ENCODE measurements around the gene SFMBT2. TPM values are rescaled to one million over a fixed set of nuclear protein-coding genes. Genes with fewer than 3 reads are reported as not detected.

Gene SFMBT2
- total and polyA plus RNA-seq, 2 of the 13 experiments (the other 11 are each of a cell fraction or from before 2014, with no cell fraction given): 0.01 to 0.02 TPM

- H3K79me2 ChIP-seq (ENCODE audit: insufficient read depth, low read length): no peaks in the 10 kb centered on the region
- TF ChIP-seq, protein P1, sequence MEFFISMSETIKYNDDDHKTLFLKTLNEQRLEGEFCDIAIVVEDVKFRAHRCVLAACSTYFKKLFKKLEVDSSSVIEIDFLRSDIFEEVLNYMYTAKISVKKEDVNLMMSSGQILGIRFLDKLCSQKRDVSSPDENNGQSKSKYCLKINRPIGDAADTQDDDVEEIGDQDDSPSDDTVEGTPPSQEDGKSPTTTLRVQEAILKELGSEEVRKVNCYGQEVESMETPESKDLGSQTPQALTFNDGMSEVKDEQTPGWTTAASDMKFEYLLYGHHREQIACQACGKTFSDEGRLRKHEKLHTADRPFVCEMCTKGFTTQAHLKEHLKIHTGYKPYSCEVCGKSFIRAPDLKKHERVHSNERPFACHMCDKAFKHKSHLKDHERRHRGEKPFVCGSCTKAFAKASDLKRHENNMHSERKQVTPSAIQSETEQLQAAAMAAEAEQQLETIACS (CRISPR knock-in tag; IDR thresholded peaks at IDR 0.05): no peak
- TF ChIP-seq CSRNP1 (CRISPR knock-in tag; IDR thresholded peaks at IDR 0.05): no peak
- TF ChIP-seq HNF1A (IDR thresholded peaks at IDR 0.05; ENCODE audit: low read depth): no peak
- no peak for TF ChIP-seq HNF1A (CRISPR knock-in tag; IDR thresholded peaks at IDR 0.05; ENCODE audit: borderline replicate concordance)
- TF ChIP-seq, protein P2, sequence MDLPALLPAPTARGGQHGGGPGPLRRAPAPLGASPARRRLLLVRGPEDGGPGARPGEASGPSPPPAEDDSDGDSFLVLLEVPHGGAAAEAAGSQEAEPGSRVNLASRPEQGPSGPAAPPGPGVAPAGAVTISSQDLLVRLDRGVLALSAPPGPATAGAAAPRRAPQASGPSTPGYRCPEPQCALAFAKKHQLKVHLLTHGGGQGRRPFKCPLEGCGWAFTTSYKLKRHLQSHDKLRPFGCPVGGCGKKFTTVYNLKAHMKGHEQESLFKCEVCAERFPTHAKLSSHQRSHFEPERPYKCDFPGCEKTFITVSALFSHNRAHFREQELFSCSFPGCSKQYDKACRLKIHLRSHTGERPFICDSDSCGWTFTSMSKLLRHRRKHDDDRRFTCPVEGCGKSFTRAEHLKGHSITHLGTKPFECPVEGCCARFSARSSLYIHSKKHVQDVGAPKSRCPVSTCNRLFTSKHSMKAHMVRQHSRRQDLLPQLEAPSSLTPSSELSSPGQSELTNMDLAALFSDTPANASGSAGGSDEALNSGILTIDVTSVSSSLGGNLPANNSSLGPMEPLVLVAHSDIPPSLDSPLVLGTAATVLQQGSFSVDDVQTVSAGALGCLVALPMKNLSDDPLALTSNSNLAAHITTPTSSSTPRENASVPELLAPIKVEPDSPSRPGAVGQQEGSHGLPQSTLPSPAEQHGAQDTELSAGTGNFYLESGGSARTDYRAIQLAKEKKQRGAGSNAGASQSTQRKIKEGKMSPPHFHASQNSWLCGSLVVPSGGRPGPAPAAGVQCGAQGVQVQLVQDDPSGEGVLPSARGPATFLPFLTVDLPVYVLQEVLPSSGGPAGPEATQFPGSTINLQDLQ (CRISPR knock-in tag; IDR thresholded peaks at IDR 0.05): no peak
- no peak for TF ChIP-seq ZNF530 (CRISPR knock-in tag; IDR thresholded peaks at IDR 0.05; ENCODE audit: low read depth)
- ATAC-seq (no peak), DNase-seq (ENCODE audit: low spot score) (no peak), FAIRE-seq (no peak)
- no peak overlapping the region for H3K4me3 ChIP-seq (replicated peaks in 1 of 3; ENCODE audit: insufficient read depth in 1 of 3, low read depth in 2 of 3, low read length in 3 of 3)
- H3K9ac ChIP-seq (ENCODE audit: insufficient read depth, low read depth, low read length): no peak overlapping the region
- WGBS (ENCODE audit: low lambda C conversion rate): 4% methylated on average over 5 of the region's 5 CpGs
- H2AFZ ChIP-seq (ENCODE audit: low read length): no peak overlapping the region
- H3K4me2 ChIP-seq (ENCODE audit: low read depth, low read length): no peak overlapping the region
- BruUV-seq (replicated peaks): no TSS peak
- H4K20me1 ChIP-seq (ENCODE audit: insufficient read depth, low read length): no peaks in the 10 kb centered on the region
- intact Hi-C loops (cut with micrococcal nuclease; ENCODE audit: unreplicated experiment) (no loop called here), in situ Hi-C loops (cut with HindIII; ENCODE audit: extremely low pct_ligation_motif_present, low pct_unique_long_range_greater_than_20kb) (no loop called here)
- ChIA-PET POLR2A (no interaction called here), CTCF (ENCODE audit: low intra/inter-chr PET ratio, low total read pairs) (no interaction called here)
- no peaks in the 10 kb centered on the region for H3K4me1 ChIP-seq (ENCODE audit: insufficient read depth, low read length)
- H3K27ac ChIP-seq (ENCODE audit: extremely low read length, insufficient read depth, low read length): no peak overlapping the region
- peaks cover 0 to 8% of the 10 kb centered on the region in 2 experiments; a peak in 1 of 5 replicates for H3K27me3 ChIP-seq (ENCODE audit: control insufficient read depth in 1 of 2, insufficient read depth in 2 of 2, low read length in 2 of 2)
- H3K36me3 ChIP-seq (replicated peaks in 1 of 2; ENCODE audit: control insufficient read depth in 1 of 2, insufficient read depth in 2 of 2, low read length in 2 of 2): no peaks in the 10 kb centered on the region
- H3K9me3 ChIP-seq (ENCODE audit: low read length): no peaks in the 10 kb centered on the region
Observed at GRCh38 chr10:7117177-7117799, 293.5 kb downstream of the SFMBT2 start.

All from HepG2 (cell line).